Activated T-cell treated with anti-CD3 and anti-CD28 coated beads, Interleukin-2, amount 50 U/mL, for 1 hour (primary cell): Measurements from ENCODE around the gene RPL27A.

Source experiments
- DNase-seq: peaks from one replicate; pipeline ENCODE4 v3.0.0-alpha.2; 2020

Gene RPL27A

DNA sequence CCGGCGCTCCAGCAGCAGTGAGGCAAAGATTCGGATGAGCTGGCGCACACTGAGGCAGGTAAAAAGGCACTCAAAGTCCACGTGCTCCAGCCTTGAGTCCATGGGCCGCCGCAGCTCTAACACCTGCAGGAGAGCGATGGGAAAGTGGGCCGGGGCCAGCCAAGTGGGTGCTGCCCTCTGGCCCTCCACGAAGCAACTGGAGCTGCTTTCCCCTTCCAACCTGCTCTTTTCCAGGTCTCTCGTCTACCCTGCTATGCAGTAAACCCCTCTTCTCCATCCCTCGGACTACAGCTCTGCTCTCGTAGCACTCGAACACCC is 20.0 kb downstream of the RPL27A start:
- no peak for DNase-seq

DNA sequence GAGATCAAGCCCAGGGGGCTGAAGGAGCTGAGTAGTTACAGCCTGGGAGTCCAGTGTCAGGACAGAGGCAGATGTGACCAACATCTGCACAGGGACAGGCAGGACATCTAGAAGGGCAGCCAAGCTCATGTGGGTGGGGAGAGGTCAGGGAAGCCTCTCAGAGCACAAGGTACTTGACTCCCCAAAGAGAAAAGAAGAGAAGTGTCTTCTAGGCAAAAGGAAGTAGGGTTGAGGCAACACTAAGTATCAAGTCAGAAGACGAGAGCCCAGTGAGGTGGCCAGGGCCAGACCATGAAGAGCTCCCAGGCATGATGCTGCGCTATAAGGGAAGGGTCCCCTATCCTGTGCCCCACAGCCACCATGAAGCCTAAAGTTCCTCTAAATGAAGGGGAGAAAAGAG is 21.5 kb downstream of the RPL27A start:
- no peak for DNase-seq

DNA sequence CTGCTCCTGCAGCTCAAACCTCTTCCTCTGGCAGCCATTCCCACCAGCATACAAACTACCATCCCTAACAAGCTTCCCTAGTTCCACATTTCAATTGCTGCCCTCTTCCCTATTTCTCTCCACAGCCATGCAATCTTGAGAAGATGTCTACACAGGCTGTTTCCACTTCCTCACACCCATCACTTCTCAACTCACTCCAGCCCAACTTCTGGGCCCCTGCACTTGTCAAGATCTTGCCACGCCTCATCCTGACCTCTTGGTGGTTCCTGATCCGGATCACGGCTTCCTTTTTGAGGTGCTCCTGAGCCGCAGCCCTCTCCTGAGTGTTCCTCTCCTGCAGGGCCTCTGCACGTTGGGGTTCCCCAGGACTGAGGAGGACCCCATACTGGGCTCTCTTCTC is 22.6 kb downstream of the RPL27A start:
- DNase-seq: no peak

GRCh38 chr11:8706673-8707432 is 24.3 kb downstream of the RPL27A start:
- no peak for DNase-seq

GRCh38 chr11:8707541-8708191 is 25.1 kb downstream of the RPL27A start:
- DNase-seq: no peak

DNA sequence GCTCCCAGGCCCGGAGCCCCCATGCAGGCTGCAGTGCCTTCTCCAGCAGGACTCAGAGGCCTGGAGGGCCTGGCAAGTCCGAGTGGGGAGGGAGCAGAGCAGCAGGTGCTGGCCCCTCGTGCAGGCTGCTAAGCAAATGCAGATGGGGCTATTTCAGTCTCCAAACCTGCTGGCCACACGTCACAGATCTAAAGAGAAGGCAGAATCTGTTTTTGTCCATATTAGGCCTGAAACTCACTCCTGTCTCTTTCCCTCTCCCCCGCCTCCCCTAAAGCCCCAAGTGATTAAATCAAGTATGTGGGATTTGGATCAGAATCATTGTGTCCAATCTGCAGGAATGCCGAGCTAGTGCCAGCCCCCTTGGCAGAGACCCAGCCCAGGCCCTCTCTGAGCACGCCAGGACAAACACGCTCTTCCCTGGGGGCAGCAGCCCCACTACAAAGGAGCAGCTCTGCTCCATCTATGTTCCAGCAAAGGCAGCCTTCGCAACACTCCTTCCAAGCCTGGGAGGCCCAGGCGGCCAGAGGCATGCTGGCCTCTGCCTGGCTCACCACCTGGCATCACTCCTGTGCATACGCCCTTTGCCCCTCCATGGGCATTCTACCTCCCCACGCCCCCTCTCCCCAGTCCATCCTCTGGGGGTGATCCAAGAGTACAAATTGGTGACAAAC is 26.5 kb downstream of the RPL27A start:
- DNase-seq: no peak

- no peak for DNase-seq
These were observed 27.2 kb downstream of the RPL27A start for GRCh38 chr11:8709777-8710176.

GRCh38 chr11:8711895-8712442 is 29.4 kb downstream of the RPL27A start:
- no peak for DNase-seq

- no peak for DNase-seq
These were observed 29.9 kb downstream of the RPL27A start for GRCh38 chr11:8712506-8712905.

DNA sequence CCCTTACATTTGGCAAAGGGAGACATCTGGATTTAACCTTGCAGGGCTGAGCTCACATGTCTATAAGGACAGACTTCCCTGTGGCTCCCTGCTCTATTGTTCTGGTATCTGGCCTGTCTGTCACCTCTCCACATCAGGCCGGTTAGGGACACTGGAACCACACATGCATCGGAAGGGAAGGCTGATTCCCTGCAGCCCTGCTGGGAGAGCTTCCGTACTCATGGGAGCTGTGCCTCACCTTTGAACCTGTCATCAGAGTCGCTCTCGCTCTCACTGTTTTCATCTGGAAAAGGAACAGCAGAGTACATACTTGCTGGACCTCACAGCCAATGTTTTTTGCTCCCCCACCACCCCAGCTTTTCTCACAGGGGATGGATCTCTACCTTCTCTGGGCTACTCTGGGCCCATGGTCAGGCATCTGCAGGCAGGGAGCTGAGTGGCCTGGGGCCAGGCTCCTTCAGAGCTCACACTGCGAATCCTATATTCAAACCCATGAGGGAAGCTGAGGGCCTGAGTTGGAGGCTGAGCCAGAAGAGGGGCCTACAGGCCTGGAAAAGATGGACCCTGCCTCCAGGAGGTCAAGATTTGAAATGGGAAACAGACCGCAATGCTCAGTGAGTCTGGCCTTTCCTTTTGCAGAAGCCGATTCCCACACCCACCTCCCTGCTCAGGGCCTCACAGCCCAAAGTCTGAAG is 31.3 kb downstream of the RPL27A start:
- DNase-seq: no peak

GRCh38 chr11:8714622-8715225 is 32.1 kb downstream of the RPL27A start:
- DNase-seq: no peak

- no peak for DNase-seq
These were observed 32.9 kb downstream of the RPL27A start for GRCh38 chr11:8715501-8715900.

GRCh38 chr11:8717544-8717875 is 34.9 kb downstream of the RPL27A start:
- no peak for DNase-seq

DNA sequence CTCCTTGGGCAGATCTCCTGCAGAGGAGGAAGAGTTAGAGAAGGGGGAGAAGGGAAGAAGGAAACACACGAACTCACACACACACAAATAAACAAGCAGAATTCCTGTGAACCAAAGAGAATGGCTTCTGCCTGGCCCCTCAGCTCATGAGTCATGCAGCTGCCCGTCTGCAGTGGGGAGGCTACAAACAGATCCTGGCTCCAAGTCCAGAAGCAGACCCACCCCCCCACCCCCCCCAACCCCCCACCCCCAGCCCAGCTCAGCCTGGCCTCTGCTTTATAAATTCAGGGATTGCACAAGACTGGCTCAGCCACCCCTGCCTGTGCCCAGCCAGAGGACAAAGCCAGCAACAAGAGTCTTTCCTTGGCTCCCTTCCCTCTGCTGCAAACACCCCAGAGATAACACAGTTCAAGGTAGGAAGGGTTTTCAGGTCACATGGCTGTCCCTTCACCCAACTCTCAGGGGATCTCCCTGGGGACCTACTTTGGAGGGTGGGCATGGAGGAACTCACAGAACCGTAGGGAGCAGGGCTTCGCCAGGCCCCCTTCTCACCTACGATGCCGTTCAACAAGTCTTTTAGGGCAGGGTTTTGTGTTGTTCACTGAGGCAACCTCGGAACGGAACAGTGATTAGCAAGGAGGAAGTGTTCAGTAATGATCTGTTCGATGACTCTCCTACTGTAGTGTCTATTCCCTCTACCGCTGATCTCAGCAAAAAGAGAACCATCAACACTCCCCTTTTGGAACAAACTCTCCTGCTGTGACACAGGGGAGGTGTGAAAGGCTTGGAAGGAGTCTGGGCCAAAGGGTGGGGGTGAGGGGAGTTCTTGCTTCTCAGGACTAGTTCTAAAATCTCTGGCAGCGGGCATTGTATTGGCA is 35.5 kb downstream of the RPL27A start:
- no peak for DNase-seq

DNA sequence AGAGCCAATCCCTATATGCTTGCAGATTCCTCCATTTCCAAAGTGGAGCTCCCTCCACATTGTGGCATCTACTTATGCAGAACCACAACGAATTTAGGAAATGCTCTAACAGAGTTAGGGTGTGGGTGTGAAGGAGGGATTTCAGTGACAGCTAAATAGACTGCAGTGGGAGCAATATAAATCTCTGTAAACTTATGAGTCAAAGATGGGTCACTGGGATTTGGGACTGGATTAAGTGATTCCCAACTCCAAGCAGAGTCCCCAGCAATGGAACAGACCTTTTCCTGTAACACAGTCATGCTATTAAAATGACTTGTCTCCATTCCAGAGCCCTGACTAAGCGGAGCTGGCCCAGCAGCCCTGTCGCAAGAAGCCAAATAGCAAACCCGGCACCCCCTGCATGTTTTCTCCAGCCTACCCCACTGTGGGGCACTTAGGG is 36.6 kb downstream of the RPL27A start:
- DNase-seq: no peak

DNA sequence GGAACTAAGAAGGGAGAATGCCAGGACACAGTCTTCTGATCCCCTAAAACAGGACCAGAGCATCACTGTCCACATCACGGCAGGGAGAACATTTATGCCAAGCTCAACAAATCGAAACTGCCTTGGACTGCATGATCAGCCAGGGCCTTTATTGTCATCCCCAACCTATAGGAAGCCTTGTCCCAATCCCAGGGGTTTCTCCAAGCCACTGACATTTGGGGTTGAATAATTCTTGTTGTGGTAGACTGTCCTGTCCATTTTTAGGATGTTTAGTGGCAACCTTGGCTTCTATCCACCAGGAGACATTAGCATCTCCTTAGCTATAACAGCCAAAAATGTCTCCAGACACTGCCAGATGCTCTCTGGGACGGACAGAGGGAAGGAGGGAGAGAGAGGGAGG is 37.1 kb downstream of the RPL27A start:
- DNase-seq: no peak

DNA sequence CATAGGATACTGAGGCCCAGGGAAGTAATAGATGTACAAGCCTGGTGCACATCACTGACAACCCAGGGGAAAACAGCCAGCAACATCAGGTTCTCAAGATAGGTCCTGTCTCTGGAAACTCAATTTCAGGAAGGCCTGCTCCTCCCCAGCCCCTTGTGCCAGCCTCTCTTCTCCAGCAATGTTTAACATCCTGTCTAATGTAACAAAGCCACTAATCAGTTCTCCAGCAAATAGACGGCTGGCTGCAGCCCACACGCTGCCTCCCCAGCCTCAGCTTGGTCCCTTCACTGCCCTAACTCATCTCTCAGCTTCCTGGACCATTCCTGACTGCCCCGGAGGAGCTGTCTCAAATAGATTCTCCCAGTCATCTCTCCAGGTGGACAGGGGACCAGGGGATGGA is 37.8 kb downstream of the RPL27A start:
- no peak for DNase-seq

GRCh38 chr11:8720868-8721608 is 38.4 kb downstream of the RPL27A start:
- DNase-seq: no peak

DNA sequence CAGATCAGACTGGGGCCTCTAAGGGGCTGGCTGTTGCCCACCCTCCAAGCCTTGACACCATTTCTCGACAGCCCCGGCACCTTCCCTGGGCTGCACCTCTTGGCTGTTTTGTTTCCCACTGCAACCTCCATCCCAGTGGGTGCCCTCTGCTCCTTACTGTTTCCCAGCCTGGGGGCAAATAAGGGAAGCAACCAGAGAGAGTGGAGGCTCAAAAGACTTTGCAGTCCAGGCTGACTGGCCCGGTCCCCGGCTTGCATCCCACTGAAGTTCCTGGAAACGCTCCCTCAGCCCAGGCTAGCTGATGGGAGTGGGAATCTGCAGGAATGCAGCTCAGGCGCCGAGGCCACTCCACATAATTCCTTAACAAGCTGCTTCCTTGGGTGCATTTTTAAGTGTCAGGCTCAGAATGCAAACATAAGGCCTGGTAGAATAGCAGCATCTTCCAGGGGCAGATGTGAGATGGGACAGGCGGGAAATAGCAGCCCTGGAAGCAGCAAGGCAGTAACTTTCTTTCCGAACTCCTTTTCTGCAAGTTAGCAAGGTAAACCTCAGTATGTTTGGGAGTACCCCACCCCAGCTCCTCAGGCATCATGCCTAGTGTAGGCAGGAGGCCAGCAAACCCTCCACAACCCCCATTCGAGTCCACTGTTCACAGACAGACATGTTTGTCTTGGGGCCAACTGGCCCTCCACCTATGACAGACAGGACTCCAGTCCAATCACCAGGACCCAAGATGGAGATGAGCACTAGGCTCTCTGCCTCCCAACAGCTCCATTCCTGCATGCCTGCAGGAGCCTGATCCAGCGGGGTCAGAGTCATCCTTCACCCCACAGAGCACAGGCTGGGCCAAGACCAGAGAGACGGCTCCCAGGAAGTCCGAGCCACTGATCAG is 39.3 kb downstream of the RPL27A start:
- DNase-seq: no peak

DNA sequence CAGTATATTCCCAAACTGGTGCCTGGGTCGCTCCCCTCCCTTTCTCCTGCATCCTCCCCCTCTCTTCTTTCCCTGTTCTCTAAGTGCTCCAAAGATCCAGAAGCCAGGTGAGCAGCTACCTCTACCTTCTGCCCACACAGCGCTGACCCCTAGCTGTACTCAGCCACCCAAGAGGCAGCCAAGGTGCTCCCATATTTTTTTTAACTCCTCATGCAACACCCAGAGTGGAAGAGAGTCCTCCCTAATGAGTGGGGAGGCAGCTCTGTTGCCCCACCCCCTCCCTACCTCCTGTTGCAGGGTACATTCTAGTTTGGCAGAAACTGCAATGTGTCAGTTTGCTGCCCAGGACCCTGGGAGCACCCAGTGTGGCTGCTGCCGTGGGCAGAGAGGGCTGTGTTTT is 40.2 kb downstream of the RPL27A start:
- DNase-seq: no peak
